GM18861 (cell line): ENCODE measurements around the gene TMA7.
"Not testable (repeated sequence)": the region's sequence is repeated elsewhere in the genome, so short reads cannot be mapped to it uniquely, and the experiment has no call there.

ENCODE experiments used
- ATAC-seq: cut with Tn5 transposase; IDR thresholded peaks from one replicate; pipeline ENCODE4 v1.9.1; 2021; ENCODE audit not compliant: unreplicated experiment

The TMA7 gene

DNA sequence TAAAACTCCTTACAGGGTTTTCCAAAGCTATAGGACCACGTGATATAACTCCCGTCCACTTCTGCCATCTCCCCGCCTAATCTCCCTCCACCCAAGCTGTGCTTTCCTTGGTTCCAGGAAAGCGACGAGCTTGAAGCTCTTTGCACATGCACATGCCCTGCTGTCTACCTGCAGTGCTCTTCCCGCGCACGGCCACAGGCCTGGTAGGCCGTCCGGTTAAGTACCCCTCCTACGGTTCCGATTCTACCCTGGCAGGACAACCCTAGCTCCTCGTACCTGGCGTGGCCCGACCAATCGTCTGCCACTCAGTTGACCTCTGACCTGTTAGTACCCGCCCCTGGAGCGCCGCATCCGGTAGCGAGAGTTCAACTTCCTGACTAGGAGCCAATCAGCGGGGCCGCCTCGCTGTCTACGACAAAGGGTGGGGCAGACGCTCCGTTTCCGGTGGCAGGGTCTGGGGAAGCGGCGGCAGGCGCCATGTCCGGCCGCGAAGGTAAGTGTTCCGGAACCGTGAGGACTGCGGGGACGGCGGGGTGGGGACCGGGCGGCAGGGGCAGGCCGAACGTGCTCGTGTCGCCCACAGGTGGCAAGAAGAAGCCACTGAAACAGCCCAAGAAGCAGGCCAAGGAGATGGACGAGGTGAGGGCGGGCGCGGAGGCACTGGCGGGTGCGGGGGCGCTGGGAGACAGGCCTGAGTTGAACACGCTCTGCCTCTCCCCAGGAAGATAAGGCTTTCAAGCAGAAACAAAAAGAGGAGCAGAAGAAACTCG, at the start of gene TMA7, which contains the start of gene CCDC51:
TSS of gene TMA7 (plus strand) at position 438 of the 770 bp plus-strand sequence. CDS start at position 478, 40 bp downstream.
TSS of gene CCDC51 (minus strand) at position 300 of the 770 bp plus-strand sequence. CDS start 4,991 bp downstream, outside the sequence.
- ATAC-seq, result peak; percentile 85

GRCh38 chr3:48394391-48394790, 45.7 kb upstream of the TMA7 start:
- ATAC-seq, result no peak

DNA sequence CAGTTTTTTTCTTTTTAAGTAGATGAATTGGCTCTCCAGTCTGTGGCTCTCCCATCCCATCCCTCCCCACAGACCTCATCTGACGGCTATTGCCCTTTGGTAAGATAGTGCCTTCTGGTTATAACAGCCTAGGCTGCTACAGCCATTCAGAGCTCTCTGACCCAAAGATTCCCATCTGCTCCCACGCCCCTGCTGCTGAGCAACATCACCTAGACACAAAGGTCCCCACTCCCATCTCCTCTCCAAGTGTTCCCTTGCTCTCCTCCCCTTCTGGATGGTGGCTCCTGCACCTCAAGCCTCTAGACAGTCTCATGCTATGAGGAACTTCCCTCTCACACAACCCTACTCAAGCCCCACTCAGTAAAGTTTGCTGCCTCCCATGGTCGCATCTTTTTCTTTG, 44.3 kb upstream of the TMA7 start:
- ATAC-seq, result no peak

- no peak for ATAC-seq
Measured at GRCh38 chr3:48397767-48398681, 42.0 kb upstream of the TMA7 start.

- ATAC-seq, result no peak
Measured at GRCh38 chr3:48398701-48399386, 41.2 kb upstream of the TMA7 start.

DNA sequence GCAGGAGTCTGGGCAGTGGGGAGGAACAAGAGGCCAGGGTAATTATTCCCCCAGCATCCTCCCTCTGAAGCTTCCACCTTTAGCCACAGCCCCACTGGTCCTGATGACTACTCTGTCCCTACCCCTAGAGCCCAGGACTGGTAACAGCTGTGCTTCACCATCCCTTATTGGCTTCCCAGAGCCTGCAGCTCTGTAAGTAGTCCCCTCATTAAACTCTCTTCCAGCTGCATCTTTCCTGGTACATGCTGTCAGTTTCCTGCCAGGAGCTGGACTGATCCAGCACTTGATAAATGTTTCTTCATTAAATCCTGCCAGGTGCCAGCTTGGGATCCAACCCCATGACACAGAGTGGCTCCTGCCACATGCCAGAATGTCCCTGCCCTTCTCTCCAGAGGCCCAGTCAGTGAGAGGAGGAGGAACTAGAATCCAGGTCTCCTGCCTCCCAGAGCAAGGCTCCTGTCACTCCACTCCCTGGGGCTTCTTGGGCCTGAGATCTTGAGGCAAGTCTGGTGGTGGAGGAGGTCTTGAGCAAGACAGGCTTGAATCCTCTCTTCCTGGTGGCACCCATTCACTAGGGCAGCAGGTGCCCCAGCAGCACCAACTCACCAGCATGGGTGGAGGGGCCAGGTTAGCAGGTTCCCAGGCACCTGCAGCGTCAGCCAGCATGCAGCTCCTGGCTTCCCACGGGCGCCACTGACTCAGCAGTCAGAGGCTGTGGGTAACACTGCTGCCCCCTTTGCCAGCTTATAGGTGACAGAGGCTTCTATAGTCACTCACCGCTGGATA, 40.5 kb upstream of the TMA7 start:
- no peak for ATAC-seq

GRCh38 chr3:48400824-48401433, 39.1 kb upstream of the TMA7 start:
- ATAC-seq, result no peak

DNA sequence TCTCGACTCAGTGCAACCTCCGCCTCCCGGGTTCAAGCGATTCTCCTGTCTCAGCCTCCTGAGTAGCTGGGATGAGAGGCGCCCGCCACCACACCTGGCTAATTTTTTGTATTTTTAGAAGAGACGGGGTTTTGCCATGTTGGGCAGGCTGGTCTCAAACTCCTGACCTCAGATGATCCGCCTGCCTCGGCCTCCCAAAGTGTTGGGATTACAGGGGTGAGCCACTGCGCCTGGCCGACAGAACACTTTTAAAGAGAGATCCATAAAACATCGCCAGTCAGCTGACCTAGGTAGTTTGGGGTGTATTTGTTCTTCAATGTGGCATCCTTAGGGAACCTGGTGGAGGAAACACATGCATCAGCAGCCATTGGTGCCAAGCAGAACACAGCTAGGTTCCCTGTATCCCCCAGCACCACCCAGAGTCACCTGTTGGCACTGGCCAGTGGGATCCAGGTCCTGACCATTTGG, 38.6 kb upstream of the TMA7 start:
- not testable (repeated sequence) for ATAC-seq

DNA sequence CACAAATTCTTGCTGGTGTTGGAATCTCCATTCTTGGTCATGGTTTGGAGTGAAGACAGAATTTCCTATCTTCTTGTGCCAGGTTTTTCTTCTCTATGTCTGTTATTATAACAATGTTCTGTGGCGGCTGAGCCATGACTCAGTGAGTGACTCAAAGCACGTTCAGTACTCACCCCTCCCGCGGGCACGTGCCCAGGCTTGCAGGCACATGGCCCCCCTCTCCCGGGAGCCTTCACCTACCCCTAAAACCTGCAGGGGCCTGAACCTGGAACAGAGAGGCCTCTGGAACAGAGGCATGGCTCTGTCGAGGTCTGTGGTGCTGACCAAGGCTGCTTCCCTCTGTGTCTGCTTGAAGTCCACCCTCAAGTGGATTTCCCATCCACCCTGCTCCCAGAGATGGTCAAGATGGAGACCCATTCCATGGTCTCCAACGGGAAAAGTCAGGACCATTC, 37.8 kb upstream of the TMA7 start:
- no peak for ATAC-seq

GRCh38 chr3:48402907-48403306, 37.1 kb upstream of the TMA7 start:
- no peak for ATAC-seq

GRCh38 chr3:48403533-48404439, 36.3 kb upstream of the TMA7 start:
- ATAC-seq, result no peak

DNA sequence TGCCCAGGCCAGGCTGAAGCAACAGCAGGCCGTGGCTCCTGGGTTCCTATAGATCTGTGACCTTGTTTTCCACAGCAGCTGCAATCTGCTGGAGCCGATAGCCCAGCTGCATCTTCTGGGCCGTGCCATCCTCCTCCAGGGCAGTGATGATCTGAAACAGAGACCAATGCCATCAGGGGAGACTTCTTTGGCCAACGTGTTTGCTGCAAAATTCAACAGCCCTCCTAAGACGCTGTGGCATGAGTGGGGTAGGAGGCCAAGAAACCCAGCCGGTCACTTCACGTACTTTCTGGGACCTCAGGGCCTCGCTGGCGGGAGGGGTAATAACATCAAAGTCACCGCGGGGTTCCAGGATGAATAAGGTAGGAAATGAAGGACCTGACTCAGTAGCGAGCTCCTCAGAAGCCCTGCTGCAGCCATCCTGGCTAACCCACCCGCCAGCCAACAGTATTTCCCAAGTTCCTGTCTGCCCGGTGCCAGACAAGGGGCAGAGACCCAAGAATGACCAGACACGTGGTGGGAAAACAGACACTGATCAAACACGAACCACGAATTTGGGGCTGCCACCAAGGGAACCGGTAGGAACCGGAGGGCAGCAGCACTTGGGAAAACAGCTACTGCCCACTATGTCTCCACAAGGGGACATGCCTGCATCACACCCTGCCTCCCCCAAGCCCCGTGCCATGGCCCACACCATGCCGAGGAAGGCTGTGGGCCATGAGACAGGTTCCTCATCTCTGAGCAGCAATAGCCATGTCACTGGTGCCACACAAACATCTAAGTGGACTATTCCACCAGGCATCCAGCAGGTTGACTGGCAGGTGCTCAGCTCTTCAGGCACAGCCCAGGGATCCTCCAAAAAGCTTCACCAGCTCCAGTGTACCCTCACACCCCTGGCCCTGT, 35.4 kb upstream of the TMA7 start:
- ATAC-seq, result no peak

DNA sequence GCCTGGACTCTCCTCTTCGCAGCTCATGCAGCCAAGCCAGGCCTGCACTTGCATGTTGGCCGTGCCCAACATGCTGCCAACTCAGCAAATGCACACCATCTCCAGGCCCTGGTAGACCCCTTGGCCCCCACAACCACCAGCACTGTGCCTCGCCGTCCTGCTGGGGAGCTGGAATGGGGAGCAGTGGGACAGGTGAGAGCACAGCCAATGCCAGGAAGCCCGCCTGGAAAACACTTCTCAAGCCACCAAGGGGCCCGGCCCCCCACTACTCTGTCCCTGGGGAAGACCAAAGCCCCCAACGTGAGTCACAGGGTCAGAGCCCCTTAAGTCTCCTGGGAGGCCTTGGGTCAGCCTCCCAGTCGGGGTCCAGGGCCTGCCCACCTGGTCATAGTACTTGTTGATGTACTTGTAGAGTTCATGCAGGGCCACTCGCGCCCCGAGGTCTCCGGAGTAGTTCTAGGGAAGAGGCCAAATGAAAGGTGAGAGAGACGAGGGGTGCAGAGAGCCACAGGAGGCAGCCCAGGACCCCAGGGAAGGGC, 34.6 kb upstream of the TMA7 start:
- ATAC-seq, result no peak

- ATAC-seq, result no peak
Measured at GRCh38 chr3:48405971-48406370, 34.1 kb upstream of the TMA7 start.

DNA sequence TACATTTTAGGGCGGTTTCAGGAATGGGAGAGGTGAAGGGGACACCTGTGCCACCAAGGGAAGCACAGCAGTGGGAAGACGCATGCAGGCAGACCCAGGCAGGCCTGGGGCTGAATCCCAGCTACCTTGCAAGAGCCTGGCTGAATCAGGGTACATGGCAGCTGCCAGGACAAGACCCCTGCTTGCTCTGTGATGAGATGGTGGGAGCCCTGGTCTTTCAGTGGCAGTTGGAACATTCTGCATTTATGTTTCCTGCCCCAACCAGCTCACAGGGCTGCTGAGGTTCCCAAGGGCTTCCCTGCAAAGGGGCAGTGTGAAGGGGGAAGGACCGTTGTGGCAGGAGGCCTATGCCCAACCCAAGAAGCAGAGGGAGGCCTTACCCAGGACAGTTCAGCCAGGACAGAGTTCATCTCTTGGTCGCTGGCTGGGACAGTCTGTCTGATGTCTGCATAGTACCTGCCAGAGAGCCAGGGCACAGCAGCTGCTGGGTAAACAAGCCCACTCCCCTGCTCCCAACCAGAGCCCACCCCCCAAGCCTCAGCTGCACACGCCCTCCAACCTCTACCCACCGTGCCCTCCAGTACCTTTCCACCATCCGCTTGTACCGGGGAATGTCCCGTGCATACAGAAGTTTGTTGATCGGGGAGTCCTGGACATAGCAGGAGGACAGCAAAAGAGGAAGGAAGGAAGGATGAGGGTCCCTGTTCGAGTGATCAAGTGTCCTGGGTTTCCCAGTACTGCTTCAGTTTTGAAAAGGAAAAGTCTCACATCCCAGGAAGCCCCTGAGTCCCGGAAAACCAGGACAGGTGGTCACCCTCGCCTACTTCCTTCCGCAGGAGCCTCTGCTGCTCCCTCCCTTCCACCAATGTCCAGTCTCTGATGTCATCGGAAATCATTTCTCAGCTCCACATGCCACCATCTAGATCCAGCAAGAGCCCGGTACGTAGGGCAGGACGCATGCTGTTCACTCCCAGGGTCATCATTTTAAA, 33.3 kb upstream of the TMA7 start:
- ATAC-seq, result no peak

GRCh38 chr3:48407542-48408099, 32.4 kb upstream of the TMA7 start:
- no peak for ATAC-seq
